Coronary artery (tissue), 2 donors: ENCODE measurements around the gene EFCAB12.

ENCODE experiments used
- DNase-seq: peaks from one replicate; pipeline ENCODE4 v3.0.0-alpha.2; 2017; ENCODE audit warnings: low spot score
- H3K27ac ChIP-seq, 2 donors: fragments of 200-600 bp; sonication (generic); one replicate each; pipeline ENCODE4 v1.5.1; 2016 to 2019
- H3K4me3 ChIP-seq: fragments of 200-600 bp; sonication (generic); 2 replicates; pipeline ENCODE4 v1.5.1; 2016; ENCODE audit warnings: mild to moderate bottlenecking, moderate library complexity
- TF ChIP-seq, protein P1 (sequence below): fragments of 200-600 bp; sonication (generic); IDR thresholded peaks from one replicate; pipeline ENCODE4 v1.5.1; 2019; ENCODE audit warnings: antibody characterized with exemption

EFCAB12 gene

DNA sequence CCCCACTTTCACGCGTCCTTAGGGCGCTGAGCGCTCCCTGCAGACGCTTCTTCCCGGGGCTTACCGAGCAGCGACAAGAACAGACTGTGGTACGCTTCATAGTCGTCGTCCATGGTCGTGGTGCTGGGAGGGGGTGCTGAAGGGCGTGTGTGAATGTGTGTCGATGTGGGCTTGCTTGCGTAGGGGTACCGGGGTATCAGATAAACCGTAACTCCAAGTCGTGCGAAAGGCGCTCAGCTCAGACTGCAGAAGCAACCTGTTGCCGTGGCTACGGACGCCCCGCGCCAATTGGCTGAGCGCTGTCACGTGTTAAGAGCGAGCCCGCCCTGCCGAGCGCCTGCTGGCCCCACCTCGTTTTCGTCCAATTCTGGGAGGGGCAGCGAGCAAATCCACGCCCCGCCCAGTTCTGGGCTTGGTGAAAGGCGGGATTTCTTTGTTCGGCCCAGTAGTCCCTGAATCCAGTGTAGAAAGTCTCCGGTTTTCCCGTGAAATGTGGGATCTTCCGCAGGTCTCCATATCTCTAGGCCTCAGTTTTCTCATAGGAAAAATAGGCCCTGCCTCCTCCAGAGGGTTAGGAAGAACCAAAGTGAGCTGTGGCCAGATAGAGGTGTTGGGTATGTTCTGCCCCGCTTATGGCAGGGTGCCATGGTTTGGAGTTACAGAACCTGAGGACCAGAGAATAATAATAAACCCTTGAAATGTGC is at the start of gene EFCAB12:
Gene EFCAB12, minus strand, starts transcription at position 261 of the 704 bp plus-strand sequence. Its CDS starts 148 bp downstream, at position 113.
- TF ChIP-seq, protein P1, sequence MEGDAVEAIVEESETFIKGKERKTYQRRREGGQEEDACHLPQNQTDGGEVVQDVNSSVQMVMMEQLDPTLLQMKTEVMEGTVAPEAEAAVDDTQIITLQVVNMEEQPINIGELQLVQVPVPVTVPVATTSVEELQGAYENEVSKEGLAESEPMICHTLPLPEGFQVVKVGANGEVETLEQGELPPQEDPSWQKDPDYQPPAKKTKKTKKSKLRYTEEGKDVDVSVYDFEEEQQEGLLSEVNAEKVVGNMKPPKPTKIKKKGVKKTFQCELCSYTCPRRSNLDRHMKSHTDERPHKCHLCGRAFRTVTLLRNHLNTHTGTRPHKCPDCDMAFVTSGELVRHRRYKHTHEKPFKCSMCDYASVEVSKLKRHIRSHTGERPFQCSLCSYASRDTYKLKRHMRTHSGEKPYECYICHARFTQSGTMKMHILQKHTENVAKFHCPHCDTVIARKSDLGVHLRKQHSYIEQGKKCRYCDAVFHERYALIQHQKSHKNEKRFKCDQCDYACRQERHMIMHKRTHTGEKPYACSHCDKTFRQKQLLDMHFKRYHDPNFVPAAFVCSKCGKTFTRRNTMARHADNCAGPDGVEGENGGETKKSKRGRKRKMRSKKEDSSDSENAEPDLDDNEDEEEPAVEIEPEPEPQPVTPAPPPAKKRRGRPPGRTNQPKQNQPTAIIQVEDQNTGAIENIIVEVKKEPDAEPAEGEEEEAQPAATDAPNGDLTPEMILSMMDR: no peak
- Histone ChIP-seq H3K4me3 (peak within 1 kb of the TSS; percentile 80), H3K27ac (peak within 1 kb of the TSS; percentile 51 to 67)
- DNase-seq: peak; percentile 97

DNA sequence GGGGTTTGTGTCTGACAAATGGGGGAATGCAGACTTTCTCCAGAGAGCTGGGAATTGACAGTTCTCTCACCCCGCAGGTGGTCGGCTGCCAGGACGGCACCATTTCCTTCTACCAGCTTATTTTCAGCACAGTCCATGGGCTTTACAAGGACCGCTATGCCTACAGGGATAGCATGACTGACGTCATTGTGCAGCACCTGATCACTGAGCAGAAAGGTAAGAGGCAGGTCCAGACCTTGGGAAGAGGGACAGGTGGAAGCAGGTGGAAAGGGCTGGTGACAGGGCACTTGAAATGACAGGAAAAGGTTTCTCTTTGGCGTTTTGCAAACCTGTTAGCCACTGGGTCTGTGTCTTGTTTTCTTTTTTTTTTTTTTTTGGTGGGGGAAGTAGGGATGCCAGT is 48.1 kb upstream of the EFCAB12 start:
- no peak overlapping the region for H3K27ac ChIP-seq
- TF ChIP-seq, protein P1: no peak
- DNase-seq: no peak
- H3K4me3 ChIP-seq: no peak overlapping the region

DNA sequence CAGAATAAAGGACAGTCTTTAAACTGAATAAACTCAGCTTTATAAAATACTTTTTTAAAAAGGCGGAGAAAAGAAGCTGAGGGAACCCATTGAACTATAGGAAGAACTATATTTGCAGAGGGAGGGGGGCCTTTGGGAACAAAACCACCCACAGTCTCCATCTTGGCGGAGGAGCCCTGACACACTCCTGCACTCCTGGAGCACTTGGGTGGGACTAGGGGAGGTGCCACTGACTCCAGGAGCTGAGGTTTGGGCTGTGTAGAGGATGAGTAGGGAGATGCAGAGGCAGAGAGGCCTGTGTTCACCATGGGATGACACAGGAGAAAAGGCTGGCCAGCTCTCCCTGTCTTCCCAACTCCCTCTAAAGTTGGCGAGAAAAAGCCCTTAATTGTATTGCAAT is 47.4 kb upstream of the EFCAB12 start:
- TF ChIP-seq, protein P1: no peak
- no peak for DNase-seq
- Histone ChIP-seq H3K4me3 (no peak overlapping the region), H3K27ac (no peak overlapping the region)

DNA sequence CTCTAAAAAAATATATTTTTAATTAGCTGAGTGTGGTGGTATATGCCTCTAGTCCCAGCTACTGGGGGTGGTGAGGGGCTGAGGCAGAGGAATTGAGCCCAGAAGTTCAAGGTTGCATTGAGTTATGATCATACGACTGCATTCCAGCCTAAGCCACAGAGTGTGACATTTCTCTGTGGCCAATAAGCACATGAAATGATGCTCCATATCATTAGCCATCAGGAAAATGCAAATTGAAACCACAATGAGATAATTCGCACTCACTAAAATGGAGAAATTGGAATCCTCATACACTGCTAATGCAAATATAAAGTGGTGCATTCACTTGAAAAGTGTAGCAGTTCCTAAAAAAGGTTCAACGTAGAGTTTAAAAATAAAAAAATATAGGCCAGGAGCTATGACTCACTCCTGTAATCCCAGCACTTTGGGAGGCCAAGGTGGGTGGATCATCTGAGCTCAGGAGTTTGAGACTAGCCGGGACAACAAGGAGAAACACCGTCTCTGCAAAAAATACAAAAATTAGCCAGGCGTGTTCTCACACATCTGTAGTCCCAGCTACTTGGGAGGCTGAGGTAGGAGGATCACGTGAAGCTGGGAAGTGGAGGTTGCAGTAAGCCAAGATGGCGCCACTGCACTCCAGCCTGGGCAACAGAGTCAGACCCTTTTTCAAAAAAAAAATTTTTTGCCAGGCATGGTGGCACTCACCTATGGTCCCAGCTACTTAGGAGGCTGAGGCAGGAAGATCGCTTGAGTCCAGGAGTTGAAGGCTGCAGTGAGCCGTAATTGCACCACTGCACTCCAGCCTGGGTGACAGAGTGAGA is 46.8 kb upstream of the EFCAB12 start:
- DNase-seq: no peak
- TF ChIP-seq, protein P1: no peak
- Histone ChIP-seq H3K27ac (no peak overlapping the region), H3K4me3 (no peak overlapping the region)

DNA sequence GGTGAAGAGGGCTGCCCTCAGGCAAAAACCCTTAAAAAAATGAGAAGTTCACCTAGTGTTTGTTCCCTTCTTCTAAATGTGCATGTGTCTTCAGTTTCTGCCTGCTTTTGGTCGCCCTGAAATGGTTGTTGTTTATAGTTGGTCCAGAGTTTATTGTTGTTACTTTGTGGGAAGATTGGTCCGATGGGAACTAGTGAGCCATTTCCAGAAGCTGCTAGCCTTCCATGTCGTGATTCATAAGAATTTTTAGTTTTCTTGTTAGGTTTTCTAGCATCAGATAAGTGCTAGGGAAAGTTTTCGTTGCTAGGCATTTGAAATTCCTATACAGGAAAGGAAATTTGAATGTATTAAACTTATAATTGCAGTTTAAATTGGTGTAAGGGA is 45.3 kb upstream of the EFCAB12 start:
- H3K27ac ChIP-seq: no peak overlapping the region
- H3K4me3 ChIP-seq: no peak overlapping the region
- DNase-seq: no peak
- TF ChIP-seq, protein P1: no peak

DNA sequence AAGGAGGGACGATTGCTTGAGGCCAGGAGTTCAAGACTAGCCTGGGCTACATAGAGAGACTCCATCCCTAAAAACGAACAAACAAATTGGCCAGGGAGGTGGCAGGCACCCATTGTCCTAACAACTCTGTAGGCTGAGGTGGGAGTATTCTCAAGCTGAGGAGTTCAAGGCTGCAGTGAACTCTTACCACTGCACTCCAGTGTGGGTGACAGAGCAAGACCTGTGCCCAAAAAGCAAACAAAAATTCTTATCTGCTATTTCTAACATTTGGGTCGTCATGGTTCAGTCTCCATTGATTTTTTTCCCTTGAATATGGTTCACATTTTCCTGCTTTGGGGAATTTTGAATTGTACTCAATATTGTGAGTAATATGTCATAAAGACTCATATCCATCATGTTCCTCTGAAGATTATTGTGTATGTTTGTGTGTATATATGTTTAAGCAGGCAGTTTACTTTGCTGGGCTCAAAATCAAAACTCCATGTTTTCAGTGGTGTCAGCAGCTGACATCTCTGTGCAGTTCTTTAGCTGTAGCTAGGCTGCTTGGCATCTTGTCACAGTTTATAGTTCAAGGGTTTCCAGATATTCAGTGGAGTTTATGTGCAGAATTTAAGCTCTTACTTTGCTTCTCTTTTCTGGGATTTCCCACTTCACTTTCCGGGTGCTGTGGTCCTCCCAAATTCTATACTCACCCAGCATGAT is 44.8 kb upstream of the EFCAB12 start:
- no peak for DNase-seq
- H3K27ac ChIP-seq: no peak overlapping the region
- TF ChIP-seq, protein P1: no peak
- no peak overlapping the region for H3K4me3 ChIP-seq
